OCI-LY3 (cell line): ENCODE results near the gene PYGM.
A peak's percentile ranks its signal among the peaks of the same experiment; 100 is the strongest.

Experiments
- H2AFZ ChIP-seq: fragments of 200-600, 300-600 bp; shearing (Covaris generic); 2 replicates; pipeline ENCODE4 v1.6.0; 2014; ENCODE audit warnings: antibody characterized with exemption, low read depth, low read length
- H3K27ac ChIP-seq: fragments of 200-600, 300-600 bp; sonication (generic); 2 replicates; pipeline ENCODE4 v1.5.1; 2014; ENCODE audit warnings: mild to moderate bottlenecking, low read length, moderate library complexity, mixed read lengths
- H3K27me3 ChIP-seq: fragments of 200-600, 300-600 bp; sonication (generic); 2 replicates; pipeline ENCODE4 v1.6.1; 2014; ENCODE audit warnings: low read depth, low read length, mixed read lengths
- H3K36me3 ChIP-seq: fragments of 200-600, 300-600 bp; sonication (generic); replicated peaks from 2 replicates; pipeline ENCODE3; 2014; ENCODE audit warnings: low read depth, low read length, mixed read lengths
- H3K4me1 ChIP-seq: fragments of 300-600, 200-600 bp; sonication (generic); 2 replicates; pipeline ENCODE4 v1.6.1; 2014; ENCODE audit warnings: low read length, mixed read lengths
- H3K4me2 ChIP-seq: fragments of 200-600, 300-600 bp; sonication (generic); 2 replicates; pipeline ENCODE4 v1.6.1; 2014; ENCODE audit warnings: low read length, mixed read lengths
- H3K4me3 ChIP-seq: fragments of 300-600, 200-600 bp; sonication (generic); 2 replicates; pipeline ENCODE4 v1.5.1; 2014; ENCODE audit warnings: antibody characterized with exemption, mild to moderate bottlenecking, low read length, moderate library complexity
- H3K79me2 ChIP-seq: fragments of 300-600, 200-600 bp; shearing (Covaris generic); 2 replicates; pipeline ENCODE4 v1.6.1; 2014; ENCODE audit warnings: mild to moderate bottlenecking, low read length, mixed read lengths
- H3K9ac ChIP-seq: fragments of 300-600, 200-600 bp; shearing (Covaris generic); 2 replicates; pipeline ENCODE4 v1.6.0; 2014; ENCODE audit warnings: mild to moderate bottlenecking, low read length, moderate library complexity
- H3K9me3 ChIP-seq: fragments of 200-600, 300-600 bp; shearing (Covaris generic); 2 replicates; pipeline ENCODE4 v1.6.1; 2014; ENCODE audit warnings: low read length, mixed read lengths; ENCODE audit not compliant: insufficient read depth
- H4K20me1 ChIP-seq: fragments of 200-600, 300-600 bp; sonication (generic); 2 replicates; pipeline ENCODE4 v1.6.1; 2016; ENCODE audit warnings: low read length, mixed read lengths; ENCODE audit not compliant: insufficient read depth
- CTCF ChIP-seq: fragments of 200-600, 300-600 bp; sonication (generic); IDR thresholded peaks from 2 replicates; pipeline ENCODE4 v1.5.1; 2014; ENCODE audit warnings: antibody characterized with exemption, low read length, low read depth
- EZH2phosphoT487 ChIP-seq: fragments of 200-600 bp; shearing (Covaris generic); IDR thresholded peaks from 2 replicates; pipeline ENCODE4 v1.6.1; 2018; ENCODE audit warnings: antibody characterized with exemption, mixed run types, low read depth

PYGM gene

GRCh38 chr11:64769283-64769682 lies 9.5 kb upstream of the PYGM start:
- Histone ChIP-seq H3K4me2 (no peak overlapping the region), H3K27me3 (no peaks in the 10 kb centered on the region), H3K4me3 (no peak overlapping the region), H3K79me2 (peaks cover 80% of the 10 kb centered on the region), H3K9me3 (no peaks in the 10 kb centered on the region), H2AFZ (no peak overlapping the region), H3K9ac (no peak overlapping the region), H3K36me3 (peaks cover 88% of the 10 kb centered on the region), H4K20me1 (peaks cover 90% of the 10 kb centered on the region), H3K27ac (no peak overlapping the region), H3K4me1 (peaks cover 34% of the 10 kb centered on the region)
- TF ChIP-seq EZH2phosphoT487 (no peak), CTCF (no peak)

- H3K27ac ChIP-seq, result no peak overlapping the region
- H3K4me2 ChIP-seq, result no peak overlapping the region
- no peak overlapping the region for H2AFZ ChIP-seq
- no peaks in the 10 kb centered on the region for H3K9me3 ChIP-seq
- peaks cover 87% of the 10 kb centered on the region for H3K36me3 ChIP-seq
- peaks cover 25% of the 10 kb centered on the region for H3K4me1 ChIP-seq
- H3K4me3 ChIP-seq, result no peak overlapping the region
- TF ChIP-seq CTCF (no peak), EZH2phosphoT487 (no peak)
- peaks cover 90% of the 10 kb centered on the region for H4K20me1 ChIP-seq
- H3K27me3 ChIP-seq, result no peaks in the 10 kb centered on the region
- H3K79me2 ChIP-seq, result peaks cover 71% of the 10 kb centered on the region
- H3K9ac ChIP-seq, result no peak overlapping the region
Observed at GRCh38 chr11:64768300-64768694, 8.5 kb upstream of the PYGM start.

- TF ChIP-seq EZH2phosphoT487 (no peak), CTCF (peak; percentile 85)
- Histone ChIP-seq H3K79me2 (peaks cover 64% of the 10 kb centered on the region), H3K27ac (peak overlapping the region; percentile 14; the same call in 1 of the 2 replicates), H3K9me3 (no peaks in the 10 kb centered on the region), H3K9ac (no peak overlapping the region), H3K4me1 (peaks cover 18% of the 10 kb centered on the region), H4K20me1 (peaks cover 90% of the 10 kb centered on the region), H3K4me3 (no peak overlapping the region), H3K36me3 (peaks cover 87% of the 10 kb centered on the region), H3K4me2 (no peak overlapping the region), H3K27me3 (no peaks in the 10 kb centered on the region), H2AFZ (no peak overlapping the region)
Observed at GRCh38 chr11:64767344-64768299, 7.8 kb upstream of the PYGM start.

- no peak for TF ChIP-seq EZH2phosphoT487
- TF ChIP-seq CTCF, result no peak
- Histone ChIP-seq H3K4me1 (peaks cover 10% of the 10 kb centered on the region), H3K9me3 (no peaks in the 10 kb centered on the region), H4K20me1 (peaks cover 90% of the 10 kb centered on the region), H3K27ac (no peak overlapping the region), H3K36me3 (peaks cover 87% of the 10 kb centered on the region), H3K4me2 (no peak overlapping the region), H3K27me3 (no peaks in the 10 kb centered on the region), H2AFZ (no peak overlapping the region), H3K9ac (no peak overlapping the region), H3K79me2 (peaks cover 58% of the 10 kb centered on the region), H3K4me3 (no peak overlapping the region)
Observed at GRCh38 chr11:64766881-64767280, 7.1 kb upstream of the PYGM start.
